ENCODE measurements around the gene FSD2. TPM values are rescaled to one million over a fixed set of nuclear protein-coding genes. Genes with fewer than 3 reads are reported as not detected.
A peak's percentile ranks its signal among the peaks of the same experiment; 100 is the strongest.

Gene FSD2
- total and polyA plus RNA-seq, 2 experiments from 2014 or later, result 0.18 TPM; not detected in 1

DNA sequence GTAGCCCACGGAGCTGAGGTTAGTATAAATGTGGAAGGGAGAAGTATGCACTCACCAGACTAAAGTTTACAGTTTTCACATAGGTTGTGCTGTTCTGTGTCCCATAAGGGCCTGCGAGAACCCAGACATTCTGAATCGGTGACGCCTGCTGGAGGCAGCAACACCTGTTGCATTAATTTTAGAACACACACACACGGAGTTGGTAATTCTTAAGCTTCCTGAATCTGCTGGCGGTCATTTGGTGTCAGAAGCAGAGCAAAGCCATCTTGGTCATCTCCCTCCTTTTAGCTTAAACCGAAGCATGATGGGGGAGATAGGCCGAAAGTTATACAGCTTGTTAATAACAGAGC, 55.1 kb downstream of the FSD2 start:
- Histone ChIP-seq H3K79me2 (replicated peaks; ENCODE audit: insufficient read depth) (peaks cover 44% of the 10 kb centered on the region), H4K20me1 (replicated peaks; ENCODE audit: insufficient read depth) (peaks cover 11% of the 10 kb centered on the region), H2AFZ (peak overlapping the region; percentile 78; the same call in 1 of the 2 replicates), H3K27ac (ENCODE audit: low read depth) (peak overlapping the region; percentile 52; the same call in 1 of the 2 replicates), H3K4me2 (peak overlapping the region; percentile 88), H3K27me3 (ENCODE audit: insufficient read depth) (no peaks in the 10 kb centered on the region), H3K4me1 (ENCODE audit: insufficient read depth) (peaks cover 13% of the 10 kb centered on the region), H3K4me3 (peak overlapping the region; percentile 96), H3F3A (replicated peaks; ENCODE audit: low read depth) (peaks cover 5% of the 10 kb centered on the region; the same call in 1 of the 2 replicates), H3K9me2 (ENCODE audit: insufficient read depth) (no peaks in the 10 kb centered on the region), H3K36me3 (ENCODE audit: insufficient read depth) (peaks cover 9% of the 10 kb centered on the region; the same call in 1 of the 2 replicates)
- no peak for TF ChIP-seq EZH2 (IDR thresholded peaks at IDR 0.05; ENCODE audit: low read depth, unreplicated experiment)
- no peak for TF ChIP-seq ZNF114 (CRISPR knock-in tag; IDR thresholded peaks at IDR 0.05)
- H3K4me1 Mint-ChIP-seq, result peaks cover 10% of the 10 kb centered on the region
- H3K27ac Mint-ChIP-seq, result peak overlapping the region; percentile 90
- no peaks in the 10 kb centered on the region for H3K9me3 Mint-ChIP-seq
- peak overlapping the region; percentile 96 for H3K4me3 Mint-ChIP-seq
- peaks cover 4% of the 10 kb centered on the region for H3K27me3 Mint-ChIP-seq (ENCODE audit: insufficient read depth, low read depth, poor library complexity)
- ATAC-seq, result peak; percentile 14
- peaks cover 23% of the 10 kb centered on the region for H3K36me3 Mint-ChIP-seq (ENCODE audit: low read depth)
- DNase-seq (ENCODE audit: low spot score), result peak; percentile 39

DNA sequence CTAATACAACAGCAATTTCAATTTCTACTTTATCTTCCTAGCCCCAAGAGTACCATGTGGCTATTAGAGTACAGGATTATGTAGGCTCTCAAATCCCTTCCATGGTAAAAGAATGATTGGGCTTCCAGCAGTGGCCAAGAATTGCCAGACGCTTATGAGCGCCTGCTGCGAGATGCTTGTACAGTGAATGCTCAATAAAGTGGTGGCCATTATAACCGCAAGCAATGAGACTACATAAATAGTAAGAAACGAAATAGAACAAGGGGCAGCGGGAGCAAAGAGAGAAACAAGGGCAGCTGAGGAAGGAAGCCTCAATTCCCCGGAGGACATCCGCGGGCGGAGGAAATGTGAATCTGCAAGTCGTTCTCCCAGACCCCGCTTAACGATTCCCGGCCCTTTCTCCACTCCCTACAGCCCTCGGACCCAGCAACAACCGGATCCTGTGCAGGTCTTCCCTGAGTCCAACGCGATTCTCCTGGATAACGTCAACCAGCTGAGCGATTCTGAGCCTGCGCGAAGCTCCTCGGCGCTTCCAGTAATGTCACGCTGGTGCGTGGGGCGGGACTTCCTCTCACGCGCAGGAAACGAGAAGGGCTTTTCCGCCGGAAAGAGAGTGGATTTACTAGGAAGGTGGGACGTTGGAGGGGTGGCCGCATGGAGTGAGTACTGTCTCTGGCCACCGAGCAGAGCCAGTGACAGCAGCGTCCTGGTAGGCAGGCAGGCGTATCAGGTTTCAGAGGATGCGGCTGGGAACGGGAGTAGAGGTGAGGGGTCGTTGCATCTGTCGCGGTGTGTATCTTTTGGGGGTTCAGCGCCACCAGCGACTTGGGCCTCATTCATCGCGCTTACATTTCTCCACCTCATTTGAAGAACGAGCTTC, 55.7 kb downstream of the FSD2 start:
- Mint-ChIP-seq H3K36me3 (ENCODE audit: low read depth) (peaks cover 18% of the 10 kb centered on the region), H3K4me1 (peaks cover 10% of the 10 kb centered on the region), H3K27ac (peak overlapping the region; percentile 90), H3K27me3 (ENCODE audit: insufficient read depth, low read depth, poor library complexity) (peaks cover 4% of the 10 kb centered on the region), H3K4me3 (peak overlapping the region; percentile 96), H3K9me3 (no peaks in the 10 kb centered on the region)
- Histone ChIP-seq H3K9me2 (ENCODE audit: insufficient read depth) (no peaks in the 10 kb centered on the region), H3K36me3 (ENCODE audit: insufficient read depth) (peaks cover 8% of the 10 kb centered on the region; the same call in 1 of the 2 replicates), H4K20me1 (replicated peaks; ENCODE audit: insufficient read depth) (peaks cover 11% of the 10 kb centered on the region), H3K4me3 (peak overlapping the region; percentile 96), H3K79me2 (replicated peaks; ENCODE audit: insufficient read depth) (peaks cover 44% of the 10 kb centered on the region), H2AFZ (peak overlapping the region; percentile 81; the same call in 1 of the 2 replicates), H3F3A (replicated peaks; ENCODE audit: low read depth) (peaks cover 5% of the 10 kb centered on the region; the same call in 1 of the 2 replicates), H3K4me1 (ENCODE audit: insufficient read depth) (peaks cover 13% of the 10 kb centered on the region), H3K4me2 (peak overlapping the region; percentile 88), H3K27me3 (ENCODE audit: insufficient read depth) (no peaks in the 10 kb centered on the region), H3K27ac (ENCODE audit: low read depth) (peak overlapping the region; percentile 68)
- peak; percentile 98 for ATAC-seq
- TF ChIP-seq ZNF114 (CRISPR knock-in tag; IDR thresholded peaks at IDR 0.05) (no peak), STAT1 (IDR thresholded peaks at IDR 0.05; ENCODE audit: unreplicated experiment) (no peak), JUNB (IDR thresholded peaks at IDR 0.05; ENCODE audit: unreplicated experiment) (no peak), ETS1 (IDR thresholded peaks at IDR 0.05) (peak; percentile 73), EZH2phosphoT487 (IDR thresholded peaks at IDR 0.05; ENCODE audit: unreplicated experiment) (no peak), CREB1 (CRISPR knock-in tag; IDR thresholded peaks at IDR 0.05; ENCODE audit: low read depth) (no peak; the same call in 1 of the 2 replicates), ZNF331 (CRISPR knock-in tag; IDR thresholded peaks at IDR 0.05; ENCODE audit: low read depth) (no peak), EZH2 (IDR thresholded peaks at IDR 0.05; ENCODE audit: low read depth, unreplicated experiment) (no peak), POLR2AphosphoS5 (IDR thresholded peaks at IDR 0.05; ENCODE audit: low read depth) (peak; percentile 92)
- TF ChIP-seq, protein P1, sequence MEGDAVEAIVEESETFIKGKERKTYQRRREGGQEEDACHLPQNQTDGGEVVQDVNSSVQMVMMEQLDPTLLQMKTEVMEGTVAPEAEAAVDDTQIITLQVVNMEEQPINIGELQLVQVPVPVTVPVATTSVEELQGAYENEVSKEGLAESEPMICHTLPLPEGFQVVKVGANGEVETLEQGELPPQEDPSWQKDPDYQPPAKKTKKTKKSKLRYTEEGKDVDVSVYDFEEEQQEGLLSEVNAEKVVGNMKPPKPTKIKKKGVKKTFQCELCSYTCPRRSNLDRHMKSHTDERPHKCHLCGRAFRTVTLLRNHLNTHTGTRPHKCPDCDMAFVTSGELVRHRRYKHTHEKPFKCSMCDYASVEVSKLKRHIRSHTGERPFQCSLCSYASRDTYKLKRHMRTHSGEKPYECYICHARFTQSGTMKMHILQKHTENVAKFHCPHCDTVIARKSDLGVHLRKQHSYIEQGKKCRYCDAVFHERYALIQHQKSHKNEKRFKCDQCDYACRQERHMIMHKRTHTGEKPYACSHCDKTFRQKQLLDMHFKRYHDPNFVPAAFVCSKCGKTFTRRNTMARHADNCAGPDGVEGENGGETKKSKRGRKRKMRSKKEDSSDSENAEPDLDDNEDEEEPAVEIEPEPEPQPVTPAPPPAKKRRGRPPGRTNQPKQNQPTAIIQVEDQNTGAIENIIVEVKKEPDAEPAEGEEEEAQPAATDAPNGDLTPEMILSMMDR (conservative IDR thresholded peaks at IDR 0.05; ENCODE audit: low read depth in 2 of 2), result no peak
- TF ChIP-seq, protein P2, sequence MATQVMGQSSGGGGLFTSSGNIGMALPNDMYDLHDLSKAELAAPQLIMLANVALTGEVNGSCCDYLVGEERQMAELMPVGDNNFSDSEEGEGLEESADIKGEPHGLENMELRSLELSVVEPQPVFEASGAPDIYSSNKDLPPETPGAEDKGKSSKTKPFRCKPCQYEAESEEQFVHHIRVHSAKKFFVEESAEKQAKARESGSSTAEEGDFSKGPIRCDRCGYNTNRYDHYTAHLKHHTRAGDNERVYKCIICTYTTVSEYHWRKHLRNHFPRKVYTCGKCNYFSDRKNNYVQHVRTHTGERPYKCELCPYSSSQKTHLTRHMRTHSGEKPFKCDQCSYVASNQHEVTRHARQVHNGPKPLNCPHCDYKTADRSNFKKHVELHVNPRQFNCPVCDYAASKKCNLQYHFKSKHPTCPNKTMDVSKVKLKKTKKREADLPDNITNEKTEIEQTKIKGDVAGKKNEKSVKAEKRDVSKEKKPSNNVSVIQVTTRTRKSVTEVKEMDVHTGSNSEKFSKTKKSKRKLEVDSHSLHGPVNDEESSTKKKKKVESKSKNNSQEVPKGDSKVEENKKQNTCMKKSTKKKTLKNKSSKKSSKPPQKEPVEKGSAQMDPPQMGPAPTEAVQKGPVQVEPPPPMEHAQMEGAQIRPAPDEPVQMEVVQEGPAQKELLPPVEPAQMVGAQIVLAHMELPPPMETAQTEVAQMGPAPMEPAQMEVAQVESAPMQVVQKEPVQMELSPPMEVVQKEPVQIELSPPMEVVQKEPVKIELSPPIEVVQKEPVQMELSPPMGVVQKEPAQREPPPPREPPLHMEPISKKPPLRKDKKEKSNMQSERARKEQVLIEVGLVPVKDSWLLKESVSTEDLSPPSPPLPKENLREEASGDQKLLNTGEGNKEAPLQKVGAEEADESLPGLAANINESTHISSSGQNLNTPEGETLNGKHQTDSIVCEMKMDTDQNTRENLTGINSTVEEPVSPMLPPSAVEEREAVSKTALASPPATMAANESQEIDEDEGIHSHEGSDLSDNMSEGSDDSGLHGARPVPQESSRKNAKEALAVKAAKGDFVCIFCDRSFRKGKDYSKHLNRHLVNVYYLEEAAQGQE (IDR thresholded peaks at IDR 0.05; ENCODE audit: unreplicated experiment), result no peak
- DNase-seq (ENCODE audit: low spot score), result peak; percentile 94

All from GM23338 (cell line).